RWPE1 (cell line): ENCODE results near the gene LYZL1.

Experiments used
- CTCF ChIA-PET: fragments of 350-600 bp; sonication (Branson Sonifier 250); formaldehyde crosslinking; extraction: SDS; loops from one replicate; lab custom pipeline; 2021; lab: Yijun Ruan, JAX
- POLR2A ChIA-PET: fragments of 400-600 bp; formaldehyde crosslinking; extraction: SDS; loops from one replicate; lab custom pipeline; 2020; ENCODE audit warnings: antibody characterized with exemption; ENCODE audit not compliant: low non-redundant PET; lab: Yijun Ruan, JAX
- DNase-seq: peaks from one replicate; pipeline ENCODE4 v3.0.0; 2012; ENCODE audit warnings: low spot score
- H3K27ac ChIP-seq: fragments of 450-650 bp; 2 replicates; pipeline ENCODE4 v1.5.1; 2017
- TF ChIP-seq, protein P1 (sequence below): fragments of 450-650 bp; conservative IDR thresholded peaks from 2 replicates; pipeline ENCODE4 v1.5.1; 2017; ENCODE audit warnings: low read depth, mild to moderate bottlenecking

LYZL1 gene

DNA sequence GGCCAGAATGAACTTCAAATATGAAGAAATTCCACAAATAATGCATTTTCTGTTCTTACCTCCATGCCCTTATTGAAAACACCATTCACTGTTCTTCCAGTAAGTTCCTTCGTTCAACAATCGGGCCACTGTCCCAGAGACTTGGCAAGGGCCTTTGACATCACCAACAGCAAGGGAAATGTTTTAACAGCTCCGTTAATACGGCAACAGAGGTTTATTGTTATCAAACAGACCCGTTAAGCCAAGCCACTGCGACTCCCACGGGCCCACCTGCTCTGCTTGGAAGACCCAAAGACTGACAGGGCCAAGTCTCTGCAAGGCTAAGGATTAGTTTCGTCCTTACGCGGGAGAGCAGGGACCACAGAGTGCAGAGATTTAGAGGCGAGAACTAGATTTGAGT, 43.4 kb upstream of the LYZL1 start:
- TF ChIP-seq, protein P1, sequence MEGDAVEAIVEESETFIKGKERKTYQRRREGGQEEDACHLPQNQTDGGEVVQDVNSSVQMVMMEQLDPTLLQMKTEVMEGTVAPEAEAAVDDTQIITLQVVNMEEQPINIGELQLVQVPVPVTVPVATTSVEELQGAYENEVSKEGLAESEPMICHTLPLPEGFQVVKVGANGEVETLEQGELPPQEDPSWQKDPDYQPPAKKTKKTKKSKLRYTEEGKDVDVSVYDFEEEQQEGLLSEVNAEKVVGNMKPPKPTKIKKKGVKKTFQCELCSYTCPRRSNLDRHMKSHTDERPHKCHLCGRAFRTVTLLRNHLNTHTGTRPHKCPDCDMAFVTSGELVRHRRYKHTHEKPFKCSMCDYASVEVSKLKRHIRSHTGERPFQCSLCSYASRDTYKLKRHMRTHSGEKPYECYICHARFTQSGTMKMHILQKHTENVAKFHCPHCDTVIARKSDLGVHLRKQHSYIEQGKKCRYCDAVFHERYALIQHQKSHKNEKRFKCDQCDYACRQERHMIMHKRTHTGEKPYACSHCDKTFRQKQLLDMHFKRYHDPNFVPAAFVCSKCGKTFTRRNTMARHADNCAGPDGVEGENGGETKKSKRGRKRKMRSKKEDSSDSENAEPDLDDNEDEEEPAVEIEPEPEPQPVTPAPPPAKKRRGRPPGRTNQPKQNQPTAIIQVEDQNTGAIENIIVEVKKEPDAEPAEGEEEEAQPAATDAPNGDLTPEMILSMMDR: no peak
- no peak for DNase-seq
- ChIA-PET CTCF (no interaction called here), POLR2A (no interaction called here)
- no peak overlapping the region for H3K27ac ChIP-seq

DNA sequence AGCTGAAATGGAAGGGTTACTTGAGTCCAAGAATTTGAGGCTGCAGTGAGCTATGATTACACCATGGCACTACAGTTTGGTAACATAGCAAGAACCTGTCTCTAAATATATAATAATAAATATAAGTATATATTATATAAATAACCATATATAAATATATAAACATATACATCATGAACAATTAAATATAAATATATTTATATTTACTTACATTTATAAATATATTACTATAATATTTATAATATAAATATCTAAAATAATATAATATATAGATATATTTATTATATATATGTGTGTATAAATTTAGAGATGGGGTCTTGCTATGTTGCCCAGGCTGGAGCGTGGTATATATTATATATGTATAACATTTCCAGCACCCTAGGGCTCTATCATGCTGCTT, 42.4 kb upstream of the LYZL1 start:
- H3K27ac ChIP-seq: no peak overlapping the region
- ChIA-PET POLR2A (no interaction called here), CTCF (no interaction called here)
- TF ChIP-seq, protein P1: no peak
- DNase-seq: no peak

DNA sequence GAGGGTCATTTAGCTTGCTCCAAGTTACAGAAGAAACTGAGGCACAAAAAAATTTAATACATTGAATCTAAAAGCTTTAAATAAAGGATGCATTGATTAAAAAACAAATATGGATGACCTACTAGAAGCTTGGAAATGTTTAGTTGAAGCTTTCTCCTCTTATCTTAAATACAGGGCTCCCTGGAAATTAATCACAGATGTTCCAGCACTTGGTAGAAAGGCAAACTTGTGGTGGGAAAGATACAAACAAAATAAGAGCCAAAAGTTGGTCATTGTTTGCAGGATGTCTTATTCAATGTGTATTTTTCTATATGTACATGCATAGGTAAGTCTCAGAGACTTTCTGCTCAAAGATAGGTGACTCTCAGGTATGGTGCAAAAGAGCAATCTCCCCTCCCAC, 40.7 kb upstream of the LYZL1 start:
- ChIA-PET CTCF (no interaction called here), POLR2A (no interaction called here)
- DNase-seq: no peak
- no peak overlapping the region for H3K27ac ChIP-seq
- TF ChIP-seq, protein P1: no peak

DNA sequence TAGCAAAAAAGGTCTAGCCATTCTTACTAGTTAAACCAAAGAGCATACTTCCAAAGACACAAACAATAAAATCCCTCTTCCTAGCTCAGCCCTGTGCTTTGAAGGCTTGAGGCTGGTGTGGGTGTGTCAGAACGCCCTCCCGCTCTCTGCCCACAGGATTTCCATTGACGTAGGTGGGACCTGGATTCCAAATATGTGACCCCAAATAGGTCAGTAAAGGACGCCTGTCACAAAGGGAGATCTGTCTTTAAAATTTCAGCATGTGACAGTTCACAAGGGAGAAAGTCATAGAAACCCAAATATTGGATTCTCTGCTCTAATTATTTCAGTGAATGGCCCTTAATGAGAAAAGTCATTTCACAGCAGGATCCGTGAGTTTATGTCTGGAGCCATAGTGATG, 39.9 kb upstream of the LYZL1 start:
- ChIA-PET POLR2A (no interaction called here), CTCF (interaction anchor here (0.8 kb wide), 1 partner anchor 570 kb away, joined by 3 read pairs; no protein-coding TSS in a partner anchor)
- TF ChIP-seq, protein P1: no peak
- no peak overlapping the region for H3K27ac ChIP-seq
- DNase-seq: no peak

DNA sequence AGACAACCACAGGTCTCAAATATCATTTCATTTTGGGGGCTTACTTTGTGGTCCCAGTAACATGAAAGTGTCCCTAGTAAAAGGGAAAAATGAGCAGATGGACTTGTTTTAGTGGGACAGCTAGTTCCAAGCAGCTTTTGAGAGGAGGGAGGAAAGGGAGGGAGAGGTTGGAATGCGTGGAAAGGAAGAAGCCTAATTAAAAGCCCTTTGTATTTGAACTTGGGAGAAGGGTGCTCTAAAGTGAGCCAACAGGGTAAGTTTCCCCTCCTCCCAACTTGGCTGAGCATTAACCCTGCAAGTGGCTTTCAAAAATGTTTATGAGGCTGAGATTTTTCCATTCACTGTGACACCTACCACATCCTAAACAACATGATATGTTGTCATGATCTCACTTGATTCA, 38.8 kb upstream of the LYZL1 start:
- DNase-seq: no peak
- ChIA-PET CTCF (interaction anchor here (0.8 kb wide), 1 partner anchor 571 kb away, joined by 3 read pairs; no protein-coding TSS in a partner anchor), POLR2A (no interaction called here)
- no peak overlapping the region for H3K27ac ChIP-seq
- TF ChIP-seq, protein P1: no peak

DNA sequence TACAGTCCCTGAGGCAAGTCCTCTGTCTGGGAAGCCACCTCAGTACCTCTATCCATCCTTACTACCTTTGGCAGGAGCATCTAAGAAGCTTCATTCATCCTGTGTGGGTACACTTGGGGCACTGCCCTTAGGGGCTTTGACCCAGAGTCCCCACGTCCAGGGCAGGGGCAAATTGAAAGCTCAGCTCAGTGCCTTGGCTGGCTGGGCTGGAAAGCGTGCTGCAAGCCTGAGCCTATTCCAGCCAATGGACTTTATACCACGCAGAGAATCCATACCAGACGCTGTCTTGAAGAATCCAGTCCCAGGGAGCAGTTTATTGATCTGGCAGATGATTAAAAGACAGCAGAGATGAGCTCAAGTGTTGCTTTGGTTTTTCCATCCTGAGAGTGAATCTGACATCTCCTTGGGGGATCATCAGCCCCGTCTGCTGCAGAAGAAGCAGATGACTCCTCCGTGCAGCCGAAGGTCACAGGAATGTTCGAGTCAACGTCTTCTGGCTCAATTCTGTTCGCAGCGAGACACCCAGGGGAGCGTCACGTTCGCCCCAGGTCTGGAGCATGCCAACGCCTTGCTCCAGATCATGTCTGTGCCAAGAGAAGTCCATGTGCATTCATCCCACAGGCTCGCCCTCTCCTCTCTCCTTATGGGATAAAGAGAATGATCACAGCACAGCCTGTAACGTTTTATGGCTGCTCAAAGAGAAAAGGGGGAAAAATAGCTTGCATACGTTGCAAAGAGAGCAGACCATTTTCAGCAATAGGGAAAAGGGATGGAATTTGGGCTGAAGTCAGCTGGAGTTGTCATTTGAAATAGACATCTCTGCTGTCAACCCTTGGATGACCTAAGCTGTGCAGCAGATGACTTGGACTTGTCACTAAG, 35.8 kb upstream of the LYZL1 start:
- DNase-seq: no peak
- TF ChIP-seq, protein P1: no peak
- no peak overlapping the region for H3K27ac ChIP-seq
- POLR2A ChIA-PET: no interaction called here
- CTCF ChIA-PET: interaction anchor here (0.6 to 0.7 kb wide), 2 partner anchors 290 to 1989 kb away, joined by 3 read pairs; no protein-coding TSS in a partner anchor
